Naive thymus-derived CD8-positive, alpha-beta T cell (primary cell): ENCODE measurements around the gene THRSP. TPM values are rescaled to one million over a fixed set of nuclear protein-coding genes. Genes with fewer than 3 reads are reported as not detected.
"Not testable (repeated sequence)": the region's sequence is repeated elsewhere in the genome, so short reads cannot be mapped to it uniquely, and the experiment has no call there.

Experiments used
- ATAC-seq, 2 donors: fragments of 150-1000 bp; cut with Tn5 transposase in 1 of 2; sonication (Bioruptor Pico), chemical (Tn5 transposase) in 1 of 2; 1 replicate in 1 of 2; 2 replicates in 1 of 2; pipeline ENCODE4 v1.10.0; 2021; ENCODE audit warnings: mild to moderate bottlenecking in 2 of 2, moderate library complexity in 2 of 2
- POLR2A ChIA-PET: fragments of 350-600 bp; sonication (Branson Sonifier 250); formaldehyde crosslinking; loops from one replicate; lab custom pipeline; 2021; ENCODE audit warnings: antibody characterized with exemption; lab: Charles Lee
- DNase-seq, 10 donors: peaks; one replicate each; pipeline versions ENCODE4 v3.0.0 to v3.0.0-alpha.2; 2020 to 2022
- H3K27ac Mint-ChIP-seq, 10 donors: one replicate each; pipeline ENCODE4 v1.8.0; 2020 to 2022; ENCODE audit warnings: mild to moderate bottlenecking in 10 of 10, mixed read lengths in 10 of 10, moderate library complexity in 4 of 10, inconsistent platforms in 1 of 10
- H3K27me3 Mint-ChIP-seq, 5 donors: one replicate each; pipeline ENCODE4 v1.8.0; 2021 to 2022; ENCODE audit warnings: mixed read lengths in 5 of 5
- H3K36me3 Mint-ChIP-seq, 3 donors: one replicate each; pipeline ENCODE4 v1.8.0; 2020 to 2022; ENCODE audit warnings: mixed read lengths in 3 of 3, mild to moderate bottlenecking in 2 of 3, inconsistent platforms in 1 of 3
- H3K4me1 Mint-ChIP-seq, 4 donors: one replicate each; pipeline ENCODE4 v1.8.0; 2021 to 2022; ENCODE audit warnings: mixed read lengths in 4 of 4
- H3K4me3 Mint-ChIP-seq, 10 donors: one replicate each; pipeline ENCODE4 v1.8.0; 2020 to 2022; ENCODE audit warnings: mild to moderate bottlenecking in 10 of 10, mixed read lengths in 10 of 10, moderate library complexity in 6 of 10, inconsistent platforms in 1 of 10
- H3K9me3 Mint-ChIP-seq, 9 donors: one replicate each; pipeline ENCODE4 v1.8.0; 2020 to 2022; ENCODE audit warnings: mixed read lengths in 9 of 9, mild to moderate bottlenecking in 3 of 9, inconsistent platforms in 1 of 9, moderate library complexity in 1 of 9
- polyA plus RNA-seq, 3 donors: library from polyadenylated mRNA; unstranded; fragments of 300-500 nt; fragmentation: Illumina TruSeq; gene quantifications; one replicate each; pipeline ENCODE4 v1.2.3, GENCODE V29; 2021
- total RNA-seq, 8 experiments: library from RNA in 2 of 8; stranded (reverse) in 2 of 8; gene quantifications; one replicate each; pipeline ENCODE4 v1.2.3 and lab custom pipeline; 2021 to 2026

Gene THRSP
- total and polyA plus RNA-seq, 5 experiments from 2014 or later = not detected

DNA sequence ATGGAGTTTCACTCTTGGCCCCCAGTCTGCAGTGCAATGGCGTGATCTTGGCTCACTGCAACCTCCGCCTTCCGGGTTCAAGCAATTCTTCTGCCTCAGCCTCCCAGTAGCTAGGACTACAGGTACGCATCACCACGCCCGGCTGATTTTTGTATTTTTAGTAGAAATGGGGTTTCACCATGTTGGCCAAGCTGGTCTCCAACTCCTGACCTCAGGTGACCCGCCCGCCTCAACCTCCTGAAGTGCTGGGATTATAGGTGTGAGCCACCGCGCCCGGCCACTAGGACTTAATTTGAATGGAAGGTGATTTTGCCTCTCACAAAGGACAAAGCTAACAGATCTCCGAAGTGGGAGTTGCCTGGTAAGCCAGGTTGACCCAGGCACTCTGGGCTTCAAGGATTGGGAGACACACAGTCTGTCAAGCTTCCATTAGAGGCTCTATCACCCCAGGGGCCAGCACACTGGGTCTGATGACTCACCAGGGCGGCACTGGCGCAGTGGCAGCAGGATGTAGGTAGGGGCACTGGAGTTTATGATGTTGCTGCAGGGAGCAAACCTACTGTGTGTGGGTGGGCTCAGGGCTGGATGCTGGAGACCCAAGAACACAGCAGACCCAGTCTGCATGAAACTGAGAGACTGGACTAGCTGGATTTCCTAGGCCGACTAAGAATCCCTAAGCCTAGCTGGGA lies 22.8 kb upstream of the THRSP start:
- no peaks in the 10 kb centered on the region for H3K9me3 Mint-ChIP-seq
- ATAC-seq = no peak
- H3K27me3 Mint-ChIP-seq = peaks cover 0 to 3% (median 0%) of the 10 kb centered on the region in 5 donors
- peak overlapping the region in 1 of 10 donors; percentile 48 for H3K4me3 Mint-ChIP-seq
- peak overlapping the region in 1 of 10 donors; percentile 92 for H3K27ac Mint-ChIP-seq
- H3K36me3 Mint-ChIP-seq = no peaks in the 10 kb centered on the region
- DNase-seq = no peak
- POLR2A ChIA-PET = interaction anchor here (0.6 kb wide), 1 partner anchor 76 kb away, joined by 3 read pairs; no protein-coding TSS in a partner anchor
- H3K4me1 Mint-ChIP-seq = peaks cover 11 to 17% (median 16%) of the 10 kb centered on the region in 4 donors

DNA sequence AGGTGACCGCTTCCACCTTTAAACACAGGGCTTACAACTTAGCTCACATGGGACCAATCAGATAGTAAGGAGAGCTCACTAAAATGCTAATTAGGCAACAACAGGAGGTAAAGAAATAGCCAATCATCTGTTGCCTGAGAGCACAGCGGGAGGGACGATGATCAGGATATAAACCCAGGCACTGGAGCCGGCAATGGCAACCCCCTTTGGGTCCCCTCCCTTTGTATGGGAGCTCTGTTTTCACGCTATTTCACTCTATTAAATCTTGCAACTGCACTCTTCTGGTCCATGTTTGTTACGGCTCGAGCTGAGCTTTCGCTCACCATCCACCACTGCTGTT lies 22.3 kb upstream of the THRSP start:
- ATAC-seq, H3K36me3 Mint-ChIP-seq, H3K9me3 Mint-ChIP-seq, H3K27me3 Mint-ChIP-seq, DNase-seq: not testable (repeated sequence)
- POLR2A ChIA-PET = interaction anchor here (0.8 kb wide), 1 partner anchor 46 kb away, joined by 3 read pairs; the partner anchor contains the start of gene INTS4
- peaks cover 15 to 22% (median 20%) of the 10 kb centered on the region in 4 donors for H3K4me1 Mint-ChIP-seq
- H3K4me3 Mint-ChIP-seq = peak overlapping the region in 1 of 10 donors; percentile 52
- H3K27ac Mint-ChIP-seq = peak overlapping the region in 2 of 10 donors; percentile 72 to 74

DNA sequence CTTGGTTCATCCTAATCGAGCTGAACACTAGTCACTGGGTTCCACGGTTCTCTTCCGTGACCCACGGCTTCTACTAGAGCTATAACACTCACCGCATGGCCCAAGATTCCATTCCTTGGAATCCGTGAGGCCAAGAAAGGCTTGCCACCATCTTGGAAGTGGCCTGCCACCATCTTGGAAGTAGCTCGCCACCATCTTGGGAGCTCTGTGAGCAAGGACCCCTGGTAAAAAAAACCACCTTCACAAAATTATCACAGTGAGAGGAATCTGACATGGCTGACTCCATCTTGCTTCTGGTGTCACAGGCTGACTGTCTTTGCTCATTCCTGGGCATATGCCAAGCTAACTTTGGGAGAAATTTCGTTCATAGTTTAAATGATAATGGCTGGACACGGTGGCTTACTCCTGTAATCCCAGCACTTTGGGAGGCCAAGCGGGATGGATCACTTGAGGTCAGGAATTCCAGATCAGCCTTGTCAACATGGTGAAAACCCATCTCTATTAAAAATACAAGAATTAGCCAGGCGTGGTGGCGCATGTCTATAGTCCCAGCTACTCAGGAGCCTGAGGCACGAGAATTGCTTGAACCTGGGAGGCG lies 21.7 kb upstream of the THRSP start:
- ATAC-seq (no peak), DNase-seq (no peak)
- Mint-ChIP-seq H3K4me3 (peak overlapping the region in 1 of 10 donors; percentile 52), H3K9me3 (no peaks in the 10 kb centered on the region), H3K27me3 (peaks cover 0 to 3% (median 0%) of the 10 kb centered on the region in 5 donors), H3K4me1 (peaks cover 15 to 23% (median 20%) of the 10 kb centered on the region in 4 donors), H3K36me3 (no peaks in the 10 kb centered on the region), H3K27ac (peak overlapping the region in 2 of 10 donors; percentile 72 to 74)
- POLR2A ChIA-PET = interaction anchor here (0.8 kb wide), 1 partner anchor 47 kb away, joined by 3 read pairs; the partner anchor contains the start of gene INTS4

DNA sequence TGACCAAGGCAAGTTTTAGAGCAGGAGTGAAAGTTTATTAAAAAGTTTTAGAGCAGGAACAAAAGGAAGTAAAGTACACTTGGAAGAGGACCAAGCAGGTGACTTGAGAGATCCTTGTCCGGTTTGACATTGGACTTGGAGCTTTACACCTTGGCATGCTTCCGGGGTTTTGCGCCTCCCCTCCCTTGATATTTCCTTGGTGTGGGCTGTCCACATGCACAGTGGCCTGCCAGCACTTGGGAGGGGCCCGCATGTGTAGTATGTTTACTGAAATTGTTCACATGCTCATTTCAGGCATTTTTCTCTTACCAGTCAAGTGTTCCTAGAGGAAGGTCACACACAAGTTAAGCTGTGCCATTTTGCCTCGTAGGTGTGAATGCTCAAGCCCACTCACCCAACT lies 19.0 kb upstream of the THRSP start:
- Mint-ChIP-seq H3K4me3 (no peak overlapping the region), H3K9me3 (no peaks in the 10 kb centered on the region), H3K27ac (peak overlapping the region in 1 of 10 donors; percentile 19), H3K4me1 (peaks cover 14 to 20% (median 18%) of the 10 kb centered on the region in 4 donors), H3K27me3 (peaks cover 0 to 3% (median 0%) of the 10 kb centered on the region in 5 donors), H3K36me3 (no peaks in the 10 kb centered on the region)
- no peak for DNase-seq
- POLR2A ChIA-PET = interaction anchor here (2.4 kb wide), 1 partner anchor 50 kb away, joined by 9 read pairs; the partner anchor contains the start of gene INTS4
- no peak for ATAC-seq

DNA sequence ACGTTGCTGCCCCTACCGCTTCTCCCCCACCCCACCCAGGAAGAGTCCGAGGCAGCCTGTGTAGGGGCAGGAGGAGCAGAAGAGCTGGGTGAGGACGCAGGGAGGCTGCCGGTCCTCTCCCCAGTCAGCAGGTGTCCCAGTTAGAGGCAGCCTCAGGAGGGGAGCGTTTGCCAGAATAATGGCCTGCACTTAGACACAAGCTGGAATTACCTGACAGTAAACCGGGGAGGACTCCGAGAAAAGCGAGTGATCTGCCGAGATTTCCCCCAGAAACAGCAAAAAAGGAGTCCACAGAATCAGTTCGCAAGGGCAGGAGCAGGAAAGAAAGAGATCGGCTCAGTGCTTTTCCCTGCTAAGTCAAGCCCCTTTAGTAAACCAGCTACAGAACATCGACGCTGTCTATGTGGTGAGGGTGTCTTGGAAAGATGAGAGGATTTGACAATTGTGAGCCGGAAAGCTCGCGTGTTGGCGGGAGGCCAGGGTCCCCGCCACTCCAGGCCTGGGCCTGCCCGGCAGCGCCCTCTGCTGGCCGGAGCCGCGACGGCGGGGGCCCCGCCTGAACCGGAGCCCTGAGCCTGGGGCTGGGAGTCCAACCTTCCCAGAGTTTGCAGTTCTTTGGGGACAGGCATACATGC lies 17.7 kb upstream of the THRSP start:
- Mint-ChIP-seq H3K27me3 (peaks cover 0 to 3% (median 0%) of the 10 kb centered on the region in 5 donors), H3K4me3 (peak overlapping the region; percentile 63 to 84 (median 75)), H3K9me3 (no peaks in the 10 kb centered on the region), H3K4me1 (peaks cover 8 to 13% (median 9%) of the 10 kb centered on the region in 4 donors), H3K36me3 (no peaks in the 10 kb centered on the region), H3K27ac (peak overlapping the region in 7 of 10 donors; percentile 36 to 88 (median 52))
- DNase-seq (peak; percentile 63 to 92 (median 82)), ATAC-seq (peak; percentile 97 to 99)
- POLR2A ChIA-PET = interaction anchor here (0.7 to 2.4 kb wide), 3 partner anchors 11 to 335 kb away, joined by 4 to 9 read pairs (median 4); partner anchors contain the start of gene INTS4

DNA sequence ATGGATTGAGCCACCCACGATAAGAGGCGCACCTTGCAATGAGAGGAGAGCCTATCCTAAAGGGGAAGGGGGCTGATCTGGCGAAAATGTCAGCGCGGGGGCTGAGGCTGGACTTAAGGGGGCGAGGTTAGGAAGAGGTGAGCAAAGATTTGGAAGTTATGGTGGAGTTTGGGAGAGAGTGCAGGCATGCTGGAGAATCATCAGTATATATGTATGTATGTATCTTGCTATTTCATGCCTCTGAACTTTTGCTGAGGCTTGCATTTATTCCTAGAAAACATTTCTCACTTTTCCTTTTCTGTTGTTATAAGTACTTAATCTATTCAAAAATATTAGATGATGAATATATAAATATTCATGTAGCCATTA lies 17.2 kb upstream of the THRSP start:
- H3K27me3 Mint-ChIP-seq = peaks cover 0 to 3% (median 0%) of the 10 kb centered on the region in 5 donors
- peak overlapping the region in 5 of 10 donors; percentile 18 to 78 (median 72) for H3K4me3 Mint-ChIP-seq
- peak overlapping the region in 1 of 10 donors; percentile 52 for H3K27ac Mint-ChIP-seq
- DNase-seq (no peak), ATAC-seq (peak in 1 of 2 donors; percentile 6)
- no peaks in the 10 kb centered on the region for H3K36me3 Mint-ChIP-seq
- H3K9me3 Mint-ChIP-seq = no peaks in the 10 kb centered on the region
- POLR2A ChIA-PET = interaction anchor here (1.0 to 2.4 kb wide), 2 partner anchors 52 to 336 kb away, joined by 4 to 9 read pairs; partner anchors contain the start of gene INTS4
- peaks cover 7 to 12% (median 9%) of the 10 kb centered on the region in 4 donors for H3K4me1 Mint-ChIP-seq

DNA sequence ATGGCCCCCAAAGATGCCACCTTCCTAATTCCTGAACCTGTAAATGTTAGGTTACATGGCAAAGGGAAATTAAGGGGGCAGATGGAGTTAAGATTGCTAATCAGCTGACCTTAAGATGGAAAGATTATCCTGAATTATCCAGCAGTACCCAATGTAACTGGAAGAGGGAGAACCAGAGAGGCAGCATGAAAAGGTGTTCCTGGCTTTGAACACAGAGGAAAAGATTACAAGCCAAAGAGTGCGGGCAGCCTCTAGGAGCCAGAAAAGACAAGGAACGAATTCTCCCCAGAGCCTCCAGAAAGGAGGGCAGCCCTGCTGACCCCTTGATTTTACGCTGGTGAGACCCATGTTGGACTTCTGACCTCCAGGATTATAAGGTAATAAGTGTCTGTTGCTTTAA lies 15.1 kb upstream of the THRSP start:
- Mint-ChIP-seq H3K4me1 (peaks cover 5 to 10% (median 8%) of the 10 kb centered on the region in 4 donors), H3K4me3 (no peak overlapping the region), H3K9me3 (no peaks in the 10 kb centered on the region), H3K27ac (peak overlapping the region in 1 of 10 donors; percentile 29), H3K36me3 (no peaks in the 10 kb centered on the region), H3K27me3 (peaks cover 0 to 2% (median 0%) of the 10 kb centered on the region in 5 donors)
- POLR2A ChIA-PET = no interaction called here
- DNase-seq (no peak), ATAC-seq (no peak)

DNA sequence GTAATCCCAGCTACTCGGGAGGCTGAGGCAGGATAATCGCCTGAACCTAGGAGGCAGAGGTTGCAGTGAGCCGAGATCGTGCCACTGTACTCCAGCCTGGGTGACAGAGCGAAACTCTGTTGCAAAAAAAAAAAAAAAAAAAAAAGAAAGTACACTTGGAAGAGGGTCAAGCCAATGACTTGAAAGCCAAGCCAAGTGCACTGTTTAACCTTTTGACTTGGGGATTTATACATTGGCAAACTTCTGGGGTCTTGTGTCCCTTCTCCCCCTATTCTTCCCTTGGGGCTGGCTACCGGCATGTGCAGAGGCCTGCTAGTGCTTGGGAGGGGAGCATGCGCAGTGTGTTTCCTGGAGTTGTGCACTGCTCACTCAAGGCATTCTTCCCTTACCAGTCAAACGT lies 14.3 kb upstream of the THRSP start:
- Mint-ChIP-seq H3K4me1 (peaks cover 5 to 10% (median 8%) of the 10 kb centered on the region in 4 donors), H3K9me3 (no peaks in the 10 kb centered on the region), H3K27ac (no peak overlapping the region), H3K27me3 (peaks cover 0 to 2% (median 0%) of the 10 kb centered on the region in 5 donors), H3K4me3 (no peak overlapping the region), H3K36me3 (no peaks in the 10 kb centered on the region)
- DNase-seq (no peak), ATAC-seq (no peak)
- POLR2A ChIA-PET = no interaction called here

DNA sequence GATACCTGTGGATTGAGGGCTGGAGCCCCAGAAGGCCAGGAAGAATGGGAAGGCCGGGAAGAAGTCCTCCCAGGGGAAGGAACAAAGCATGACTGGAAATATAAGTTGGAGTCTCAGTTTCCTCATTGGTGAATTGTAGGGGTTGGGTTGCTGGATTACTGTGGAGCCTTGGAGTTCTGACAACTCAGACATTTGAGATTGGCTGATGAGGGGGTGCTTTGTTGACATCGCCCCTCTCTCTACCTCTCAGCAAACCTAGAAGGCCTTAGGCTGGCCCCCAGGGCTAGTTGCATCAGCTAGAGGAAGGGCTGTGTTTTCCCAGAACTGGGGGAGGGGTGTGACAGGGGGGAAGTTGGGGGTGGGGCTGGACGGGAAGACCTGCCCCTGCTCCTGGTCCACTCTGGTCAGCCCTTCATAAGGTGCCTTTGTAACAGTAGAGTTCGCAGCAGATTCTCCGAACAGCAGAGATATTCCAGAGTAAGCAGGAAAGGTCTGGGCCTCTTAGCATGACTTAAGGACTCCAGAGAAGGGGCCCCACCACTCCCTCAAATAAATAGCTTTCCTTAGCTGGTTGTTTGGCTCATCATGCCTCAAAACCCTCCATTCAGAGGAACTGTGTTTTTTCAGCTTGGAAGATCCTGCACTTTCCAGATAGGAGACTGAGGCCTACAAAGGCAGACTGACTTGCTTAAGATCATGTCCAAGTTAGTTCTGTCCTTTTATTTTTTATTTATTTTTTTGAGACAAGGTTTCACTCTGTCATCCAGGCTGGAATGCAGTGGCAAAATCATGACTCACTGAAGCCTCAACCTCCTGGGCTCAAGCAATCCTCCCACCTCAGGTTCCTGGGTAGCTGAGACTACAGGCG lies 12.5 kb upstream of the THRSP start:
- no peaks in the 10 kb centered on the region for H3K27me3 Mint-ChIP-seq
- DNase-seq = no peak
- peak overlapping the region in 2 of 10 donors; percentile 8 to 28 for H3K27ac Mint-ChIP-seq
- POLR2A ChIA-PET = no interaction called here
- no peaks in the 10 kb centered on the region for H3K9me3 Mint-ChIP-seq
- H3K4me1 Mint-ChIP-seq = peaks cover 0 to 3% (median 2%) of the 10 kb centered on the region in 4 donors
- no peaks in the 10 kb centered on the region for H3K36me3 Mint-ChIP-seq
- H3K4me3 Mint-ChIP-seq = no peak overlapping the region
- no peak for ATAC-seq

DNA sequence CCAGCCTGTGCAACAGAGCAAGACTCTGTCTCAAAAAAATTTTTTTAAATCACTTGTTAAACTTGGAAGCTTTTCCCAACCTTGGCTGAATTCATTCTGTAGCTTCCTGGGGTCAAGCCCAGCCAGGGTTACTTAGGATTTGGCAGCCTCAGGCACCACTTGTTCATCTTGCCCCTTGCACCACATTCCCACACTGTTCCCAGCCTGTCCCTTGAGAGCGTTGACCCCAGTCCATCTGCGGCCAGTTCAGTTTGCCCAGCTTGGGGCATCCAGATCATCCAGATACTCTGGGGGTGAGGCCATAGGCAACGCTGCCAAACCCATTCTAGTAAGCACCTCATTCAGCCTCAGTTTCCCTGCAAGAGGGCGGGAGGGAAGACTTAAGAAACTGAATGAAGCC lies 8.7 kb upstream of the THRSP start:
- H3K4me1 Mint-ChIP-seq = no peaks in the 10 kb centered on the region
- POLR2A ChIA-PET = no interaction called here
- no peak overlapping the region for H3K4me3 Mint-ChIP-seq
- ATAC-seq (no peak), DNase-seq (no peak)
- no peaks in the 10 kb centered on the region for H3K27me3 Mint-ChIP-seq
- H3K9me3 Mint-ChIP-seq = no peaks in the 10 kb centered on the region
- H3K36me3 Mint-ChIP-seq = peaks cover 0 to 2% (median 0%) of the 10 kb centered on the region in 3 donors
- H3K27ac Mint-ChIP-seq = no peak overlapping the region

DNA sequence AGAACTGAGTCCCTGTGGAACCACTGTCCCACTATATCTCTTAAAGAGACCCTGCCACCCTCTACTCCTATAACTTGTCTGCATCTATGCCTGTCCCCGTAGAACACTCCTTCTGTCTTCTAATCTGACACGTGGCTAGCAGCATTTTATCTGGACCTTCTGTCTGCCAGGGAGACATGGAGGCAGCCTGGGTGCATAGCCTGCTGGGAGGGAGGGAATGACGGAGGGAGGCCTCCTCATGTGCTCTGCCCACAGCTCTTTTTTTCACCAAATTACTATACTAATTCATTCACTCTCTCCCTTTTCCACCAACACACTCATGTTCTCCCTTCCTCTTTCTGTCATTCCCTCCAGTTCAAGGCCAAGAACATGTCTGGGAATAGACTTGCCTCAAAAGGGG lies 7.6 kb upstream of the THRSP start:
- no peak for ATAC-seq
- POLR2A ChIA-PET = no interaction called here
- Mint-ChIP-seq H3K27ac (no peak overlapping the region), H3K4me1 (no peaks in the 10 kb centered on the region), H3K27me3 (no peaks in the 10 kb centered on the region), H3K9me3 (no peaks in the 10 kb centered on the region), H3K36me3 (peaks cover 0 to 2% (median 0%) of the 10 kb centered on the region in 3 donors), H3K4me3 (no peak overlapping the region)
- no peak for DNase-seq
